Upper lobe of left lung (tissue), 6 donors: ENCODE data around the gene SEL1L. TPM values are rescaled to one million over a fixed set of nuclear protein-coding genes. Genes with fewer than 3 reads are reported as not detected.
A peak's percentile ranks its signal among the peaks of the same experiment; 100 is the strongest.

Experiments used
- ATAC-seq, 2 donors: fragments of 200-7000 bp; cut with Tn5 transposase; one replicate each; pipeline ENCODE4 v1.9.1; 2022; ENCODE audit warnings: mild to moderate bottlenecking in 2 of 2, moderate library complexity in 2 of 2; ENCODE audit not compliant: low FRiP score in 2 of 2
- DNase-seq, 2 donors: peaks; one replicate each; pipeline ENCODE4 v3.0.0-alpha.2; 2019 to 2020
- H3K27ac ChIP-seq, 4 donors: fragments of 200-600 bp; sonication (generic); one replicate each; pipeline ENCODE4 v1.5.1; 2016 to 2019
- H3K27me3 ChIP-seq, 4 donors: fragments of 200-600 bp; sonication (generic); one replicate each; pipeline ENCODE4 v1.5.1; 2017 to 2019
- H3K36me3 ChIP-seq, 4 donors: fragments of 200-600 bp; sonication (generic); one replicate each; pipeline ENCODE4 v1.5.1; 2016 to 2019
- H3K4me1 ChIP-seq, 4 donors: fragments of 200-600 bp; sonication (generic); one replicate each; pipeline ENCODE4 v1.5.1; 2018 to 2019
- H3K4me3 ChIP-seq, 4 donors: fragments of 200-600 bp; sonication (generic); one replicate each; pipeline ENCODE4 v1.5.1; 2017 to 2019; ENCODE audit warnings: mild to moderate bottlenecking in 2 of 4, moderate library complexity in 1 of 4
- H3K9me3 ChIP-seq, 4 donors: fragments of 200-600 bp; sonication (generic); one replicate each; pipeline ENCODE4 v1.5.1; 2018 to 2019
- CTCF ChIP-seq, 6 experiments: fragments of 450-650 bp in 4 of 6; fragments of 200-600 bp in 2 of 6; sonication (generic) in 2 of 6; IDR thresholded peaks; one replicate each; pipeline ENCODE4 v1.5.1; 2016 to 2019; ENCODE audit warnings: antibody characterized with exemption in 6 of 6
- EP300 ChIP-seq, 4 donors: sonication (generic); formaldehyde crosslinking; IDR thresholded peaks; one replicate each; pipeline ENCODE4 v1.5.1; 2017; ENCODE audit warnings: antibody characterized with exemption in 4 of 4, control low read depth in 2 of 4
- POLR2A ChIP-seq, 4 donors: fragments of 450-650 bp; IDR thresholded peaks; one replicate each; pipeline ENCODE4 v1.5.1; 2016 to 2017; ENCODE audit warnings: antibody characterized with exemption in 4 of 4, mild to moderate bottlenecking in 2 of 4
- POLR2AphosphoS5 ChIP-seq, 2 donors: sonication (generic); formaldehyde crosslinking; IDR thresholded peaks; one replicate each; pipeline ENCODE4 v1.5.1; 2017; ENCODE audit warnings: antibody characterized with exemption in 2 of 2
- WGBS, 2 donors: methylation state at CpG; one replicate each; pipeline ENCODE4 v1.1.5; 2017 to 2018; 5-methylcytosine and 5-hydroxymethylcytosine counted together
- total RNA-seq, 6 donors: library from RNA; depleted of rRNA in 4 of 6; stranded (reverse); fragments of >200 nt in 4 of 6; gene quantifications; one replicate each; pipeline versions ENCODE4 v1.1.0 to v1.2.1, GENCODE V29; 2016 to 2021
- donor health status: DM: no; HTN: no; CAD: no; lungs with moderate emphysema.
- donor health status: DM: no; HTN: yes; CAD: no; lungs with severe emphysema.

SEL1L gene
- total RNA-seq, 6 donors from 2014 or later = 24.1 to 120 (median 64.0) TPM

- ATAC-seq (no peak), DNase-seq (no peak)
- H3K4me3 ChIP-seq = peak overlapping the region in 1 of 4 donors; percentile 91
- H3K4me1 ChIP-seq = peaks cover 28 to 40% (median 38%) of the 10 kb centered on the region in 4 donors
- H3K9me3 ChIP-seq = peaks cover 0 to 3% (median 0%) of the 10 kb centered on the region in 4 donors
- no peak for TF ChIP-seq EP300 (IDR thresholded peaks at IDR 0.05)
- no peak for TF ChIP-seq POLR2A (IDR thresholded peaks at IDR 0.05)
- TF ChIP-seq POLR2AphosphoS5 (IDR thresholded peaks at IDR 0.05) = no peak
- no peak for TF ChIP-seq CTCF (IDR thresholded peaks at IDR 0.05)
- H3K27me3 ChIP-seq = no peaks in the 10 kb centered on the region
- no peak overlapping the region for H3K27ac ChIP-seq
- WGBS, 2 donors = 92 to 96% methylated on average over 8 of the region's 8 CpGs
- H3K36me3 ChIP-seq = peaks cover 0 to 2% (median 0%) of the 10 kb centered on the region in 4 donors
Measured at GRCh38 chr14:81534510-81535074, 939 bp upstream of the SEL1L start.

- Histone ChIP-seq H3K4me3 (peak overlapping the region; percentile 69 to 99 (median 92)), H3K36me3 (peaks cover 0 to 2% (median 0%) of the 10 kb centered on the region in 4 donors), H3K27ac (peak overlapping the region; percentile 70 to 89 (median 85)), H3K27me3 (no peaks in the 10 kb centered on the region), H3K9me3 (no peaks in the 10 kb centered on the region), H3K4me1 (peaks cover 31 to 51% (median 47%) of the 10 kb centered on the region in 4 donors)
- ATAC-seq = no peak
- no peak for TF ChIP-seq CTCF (IDR thresholded peaks at IDR 0.05)
- TF ChIP-seq EP300 (IDR thresholded peaks at IDR 0.05) = no peak
- TF ChIP-seq POLR2AphosphoS5 (IDR thresholded peaks at IDR 0.05) = no peak
- no peak for TF ChIP-seq POLR2A (IDR thresholded peaks at IDR 0.05)
- 0 to 1% methylated on average over 9 to 10 of the region's 10 CpGs for WGBS, 2 donors
- DNase-seq = no peak
Measured at GRCh38 chr14:81533212-81533535, 479 bp downstream of the SEL1L start.

- H3K4me1 ChIP-seq = peaks cover 31 to 56% (median 47%) of the 10 kb centered on the region in 4 donors
- H3K27ac ChIP-seq = no peak overlapping the region
- DNase-seq (no peak), ATAC-seq (no peak)
- no peaks in the 10 kb centered on the region for H3K27me3 ChIP-seq
- no peak overlapping the region for H3K4me3 ChIP-seq
- TF ChIP-seq EP300 (IDR thresholded peaks at IDR 0.05) (no peak), POLR2A (IDR thresholded peaks at IDR 0.05) (no peak), POLR2AphosphoS5 (IDR thresholded peaks at IDR 0.05) (no peak), CTCF (IDR thresholded peaks at IDR 0.05) (no peak)
- no peaks in the 10 kb centered on the region for H3K9me3 ChIP-seq
- H3K36me3 ChIP-seq = peaks cover 0 to 29% (median 17%) of the 10 kb centered on the region in 4 donors
- 45 to 49% methylated on average over 2 of the region's 2 CpGs for WGBS, 2 donors
Measured at GRCh38 chr14:81529391-81529790, 4.3 kb downstream of the SEL1L start.

GRCh38 chr14:81525129-81525528 is 8.5 kb downstream of the SEL1L start:
- 78 to 95% methylated on average over 1 of the region's 1 CpG for WGBS, 2 donors
- H3K27ac ChIP-seq = no peak overlapping the region
- no peaks in the 10 kb centered on the region for H3K27me3 ChIP-seq
- H3K9me3 ChIP-seq = no peaks in the 10 kb centered on the region
- H3K36me3 ChIP-seq = peaks cover 4 to 57% (median 21%) of the 10 kb centered on the region in 4 donors
- DNase-seq = no peak
- no peak overlapping the region for H3K4me3 ChIP-seq
- no peak for ATAC-seq
- TF ChIP-seq POLR2AphosphoS5 (IDR thresholded peaks at IDR 0.05) (no peak), EP300 (IDR thresholded peaks at IDR 0.05) (no peak), CTCF (IDR thresholded peaks at IDR 0.05) (no peak)
- peaks cover 11 to 34% (median 22%) of the 10 kb centered on the region in 4 donors for H3K4me1 ChIP-seq

GRCh38 chr14:81523616-81524015 is 10.0 kb downstream of the SEL1L start:
- no peak for DNase-seq
- no peak for ATAC-seq
- Histone ChIP-seq H3K27me3 (no peaks in the 10 kb centered on the region), H3K9me3 (no peaks in the 10 kb centered on the region), H3K4me1 (peaks cover 9 to 34% (median 24%) of the 10 kb centered on the region in 4 donors), H3K27ac (no peak overlapping the region), H3K36me3 (peaks cover 4 to 57% (median 21%) of the 10 kb centered on the region in 4 donors), H3K4me3 (no peak overlapping the region)
- WGBS, 2 donors = 82 to 91% methylated on average over 2 of the region's 2 CpGs
- no peak for TF ChIP-seq CTCF (IDR thresholded peaks at IDR 0.05)
- TF ChIP-seq POLR2A (IDR thresholded peaks at IDR 0.05) = no peak
- no peak for TF ChIP-seq POLR2AphosphoS5 (IDR thresholded peaks at IDR 0.05)
- no peak for TF ChIP-seq EP300 (IDR thresholded peaks at IDR 0.05)
